ENCODE data around the gene PAF1.

Gene PAF1

GRCh38 chr19:39425744-39426143 is 34.8 kb upstream of the PAF1 start:
- Histone ChIP-seq H3K27ac (replicated peaks) (no peak overlapping the region), H3K27me3 (ENCODE audit: insufficient read depth, poor library complexity, severe bottlenecking) (no peaks in the 10 kb centered on the region), H3K4me3 (replicated peaks; ENCODE audit: insufficient read depth, low read length) (no peak overlapping the region)
- no peak for TF ChIP-seq GABPA (IDR thresholded peaks at IDR 0.05; ENCODE audit: low read depth)
- no peak for TF ChIP-seq CTCF (IDR thresholded peaks at IDR 0.05; ENCODE audit: insufficient read depth, low read length)
- no peak for TF ChIP-seq POLR2AphosphoS5 (IDR thresholded peaks at IDR 0.05; ENCODE audit: low read depth)
- no peak for TF ChIP-seq REST (IDR thresholded peaks at IDR 0.05; ENCODE audit: insufficient replicate concordance, low read depth)
- no peak for TF ChIP-seq SPI1 (IDR thresholded peaks at IDR 0.05; ENCODE audit: borderline replicate concordance, low read depth)
- no peak for DNase-seq (ENCODE audit: low read depth in 1 of 2, low spot score in 1 of 2)

- TF ChIP-seq GABPA (IDR thresholded peaks at IDR 0.05; ENCODE audit: low read depth): no peak
- no peak for TF ChIP-seq POLR2AphosphoS5 (IDR thresholded peaks at IDR 0.05; ENCODE audit: low read depth)
- no peak for TF ChIP-seq REST (IDR thresholded peaks at IDR 0.05; ENCODE audit: insufficient replicate concordance, low read depth)
- TF ChIP-seq SPI1 (IDR thresholded peaks at IDR 0.05; ENCODE audit: borderline replicate concordance, low read depth): no peak
- no peak for TF ChIP-seq CTCF (IDR thresholded peaks at IDR 0.05; ENCODE audit: insufficient read depth, low read length)
- H3K27ac ChIP-seq (replicated peaks): no peak overlapping the region
- no peaks in the 10 kb centered on the region for H3K27me3 ChIP-seq (ENCODE audit: insufficient read depth, poor library complexity, severe bottlenecking)
- no peak for DNase-seq (ENCODE audit: low read depth in 1 of 2, low spot score in 1 of 2)
- H3K4me3 ChIP-seq (replicated peaks; ENCODE audit: insufficient read depth, low read length): no peak overlapping the region
Measured at GRCh38 chr19:39424934-39425333, 34.0 kb upstream of the PAF1 start.

GRCh38 chr19:39423258-39424086 is 32.6 kb upstream of the PAF1 start:
- no peak overlapping the region for H3K4me3 ChIP-seq (replicated peaks; ENCODE audit: insufficient read depth, low read length)
- TF ChIP-seq CTCF (IDR thresholded peaks at IDR 0.05; ENCODE audit: insufficient read depth, low read length): no peak
- TF ChIP-seq REST (IDR thresholded peaks at IDR 0.05; ENCODE audit: insufficient replicate concordance, low read depth): no peak
- no peak for TF ChIP-seq GABPA (IDR thresholded peaks at IDR 0.05; ENCODE audit: low read depth)
- no peak for TF ChIP-seq POLR2AphosphoS5 (IDR thresholded peaks at IDR 0.05; ENCODE audit: low read depth)
- TF ChIP-seq SPI1 (IDR thresholded peaks at IDR 0.05; ENCODE audit: borderline replicate concordance, low read depth): no peak
- no peak overlapping the region for H3K27ac ChIP-seq (replicated peaks)
- no peaks in the 10 kb centered on the region for H3K27me3 ChIP-seq (ENCODE audit: insufficient read depth, poor library complexity, severe bottlenecking)
- DNase-seq (ENCODE audit: low read depth in 1 of 2, low spot score in 1 of 2): no peak

Data from HL-60 (cell line).